Muscle layer of duodenum (tissue), 2 donors: Measurements from ENCODE around the gene SYNGR2.

Source experiments
- H3K27ac ChIP-seq: one replicate; pipeline ENCODE4 v1.7.0; 2013; ENCODE audit warnings: mild to moderate bottlenecking, low read length
- H3K27me3 ChIP-seq: one replicate; pipeline ENCODE4 v1.7.0; 2013; ENCODE audit warnings: low read depth, mild to moderate bottlenecking, control low read depth, low read length
- H3K36me3 ChIP-seq, 2 donors: one replicate each; pipeline ENCODE4 v1.7.0; 2013; ENCODE audit warnings: low read length in 2 of 2, control low read depth in 1 of 2, mild to moderate bottlenecking in 1 of 2; ENCODE audit not compliant: insufficient read depth in 2 of 2, control insufficient read depth in 1 of 2
- H3K4me1 ChIP-seq, 2 donors: one replicate each; pipeline ENCODE4 v1.7.0; 2013; ENCODE audit warnings: low read length in 2 of 2, mild to moderate bottlenecking in 2 of 2, control low read depth in 1 of 2, moderate library complexity in 1 of 2; ENCODE audit not compliant: insufficient read depth in 2 of 2, control insufficient read depth in 1 of 2
- H3K4me3 ChIP-seq, 2 donors: one replicate each; pipeline ENCODE4 v1.7.0; 2013; ENCODE audit warnings: low read length in 2 of 2, low read depth in 1 of 2, mild to moderate bottlenecking in 1 of 2
- H3K9me3 ChIP-seq, 2 donors: one replicate each; pipeline ENCODE4 v1.7.0; 2013; ENCODE audit warnings: low read length in 2 of 2, control low read depth in 1 of 2, mild to moderate bottlenecking in 1 of 2; ENCODE audit not compliant: control insufficient read depth in 1 of 2
- donor health status: healthy.

The SYNGR2 gene

GRCh38 chr17:78168242-78168902 is at the start of gene SYNGR2:
Gene SYNGR2, plus strand, starts transcription at chr17:78168581. Its CDS starts 36 bp downstream, at chr17:78168617.
- Histone ChIP-seq H3K4me1 (peaks cover 9 to 36% of the 10 kb centered on the region in 2 donors), H3K9me3 (no peaks in the 10 kb centered on the region), H3K27me3 (no peaks in the 10 kb centered on the region), H3K4me3 (peak within 1 kb of the TSS; percentile 65 to 79), H3K36me3 (no peaks in the 10 kb centered on the region), H3K27ac (peak within 1 kb of the TSS; percentile 56)

DNA sequence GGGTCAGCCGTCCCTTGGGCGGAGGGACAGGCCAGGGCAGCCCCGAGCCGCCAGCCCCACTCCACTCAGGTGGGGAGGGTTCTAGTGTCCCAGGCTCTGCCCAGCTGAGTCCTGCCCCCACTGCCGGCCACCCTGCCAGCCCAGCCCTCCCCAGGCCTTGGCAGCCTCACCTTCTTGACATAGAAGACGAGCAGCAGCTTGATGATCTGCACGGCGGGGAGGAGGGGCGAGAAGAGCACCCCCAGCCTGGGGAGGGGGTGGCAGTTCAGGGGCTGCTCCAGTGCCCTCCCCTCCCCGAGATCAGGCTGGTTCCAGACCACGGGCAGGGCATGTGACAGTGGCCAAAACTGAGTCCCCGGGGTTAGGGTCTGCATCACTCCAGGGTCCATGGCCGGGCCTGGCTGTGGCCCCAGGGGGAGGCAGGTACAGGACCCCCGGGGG is 49.6 kb upstream of the SYNGR2 start:
- H3K27ac ChIP-seq: no peak overlapping the region
- no peaks in the 10 kb centered on the region for H3K27me3 ChIP-seq
- peaks cover 0 to 2% of the 10 kb centered on the region in 2 donors for H3K4me1 ChIP-seq
- no peaks in the 10 kb centered on the region for H3K9me3 ChIP-seq
- H3K4me3 ChIP-seq: no peak overlapping the region
- peaks cover 3 to 4% of the 10 kb centered on the region in 2 donors for H3K36me3 ChIP-seq

DNA sequence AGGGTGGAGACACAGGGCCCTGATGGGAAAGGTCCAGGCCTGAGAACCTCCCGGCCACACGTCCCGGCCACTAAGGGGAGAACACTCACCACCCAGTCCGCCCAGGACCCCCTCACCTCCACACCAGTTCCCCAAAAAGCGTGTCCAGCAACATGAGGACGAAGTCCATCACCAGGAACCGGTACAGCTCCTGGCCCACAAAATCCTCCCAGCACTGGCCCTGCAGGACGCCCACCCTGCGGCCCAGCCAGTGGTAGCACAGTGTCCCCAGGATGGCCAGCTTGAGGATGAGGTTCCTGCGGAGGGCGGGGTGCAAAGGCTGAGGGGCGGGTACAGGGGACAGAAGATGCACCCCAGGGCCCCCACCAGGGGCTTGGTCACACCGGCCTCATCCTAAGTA is 47.8 kb upstream of the SYNGR2 start:
- H3K27me3 ChIP-seq: no peaks in the 10 kb centered on the region
- no peaks in the 10 kb centered on the region for H3K9me3 ChIP-seq
- H3K4me3 ChIP-seq: no peak overlapping the region
- peaks cover 0 to 12% of the 10 kb centered on the region in 2 donors for H3K4me1 ChIP-seq
- peaks cover 0 to 3% of the 10 kb centered on the region in 2 donors for H3K36me3 ChIP-seq
- no peak overlapping the region for H3K27ac ChIP-seq

DNA sequence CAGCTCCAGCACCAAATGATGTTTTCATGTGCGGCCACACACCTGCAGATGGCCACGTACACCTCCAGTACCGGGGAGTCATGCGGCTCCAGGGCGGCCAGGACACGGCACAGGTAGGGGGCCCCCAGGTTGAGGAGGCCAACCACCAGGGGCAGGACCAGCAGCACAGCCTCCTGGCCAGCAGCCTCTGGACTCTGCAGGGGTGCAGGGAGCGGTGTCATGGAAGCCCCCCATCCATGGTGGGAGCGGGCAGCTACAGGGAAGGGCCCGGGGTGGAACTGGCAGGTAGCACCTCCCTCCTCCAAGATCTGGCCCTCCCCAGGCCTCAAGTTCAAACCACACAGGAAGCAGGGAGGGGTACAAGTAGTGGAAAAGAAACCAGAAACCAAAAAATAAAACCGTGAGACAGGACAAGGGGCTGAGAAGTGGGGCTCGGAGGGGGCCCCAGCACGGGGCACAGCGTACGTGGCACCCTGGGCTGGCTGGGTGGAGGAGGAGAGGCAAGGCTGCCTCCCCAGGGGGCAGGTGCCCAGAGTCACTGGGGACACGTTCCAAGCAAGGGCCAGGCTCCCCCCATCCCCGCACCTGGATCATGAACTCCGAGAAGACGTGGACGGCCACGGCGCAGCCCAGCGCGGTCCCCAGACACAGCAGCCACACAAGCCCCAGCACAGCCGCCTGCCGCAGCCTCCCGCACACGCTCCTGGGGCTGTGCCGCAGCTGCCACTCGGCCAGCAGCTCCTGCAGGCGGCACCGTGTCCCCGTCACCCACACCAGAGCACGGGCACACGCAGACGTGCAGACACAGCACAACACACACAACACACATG is 47.2 kb upstream of the SYNGR2 start:
- no peaks in the 10 kb centered on the region for H3K9me3 ChIP-seq
- no peaks in the 10 kb centered on the region for H3K27me3 ChIP-seq
- peaks cover 0 to 3% of the 10 kb centered on the region in 2 donors for H3K36me3 ChIP-seq
- no peak overlapping the region for H3K27ac ChIP-seq
- H3K4me1 ChIP-seq: peaks cover 0 to 18% of the 10 kb centered on the region in 2 donors
- H3K4me3 ChIP-seq: no peak overlapping the region

DNA sequence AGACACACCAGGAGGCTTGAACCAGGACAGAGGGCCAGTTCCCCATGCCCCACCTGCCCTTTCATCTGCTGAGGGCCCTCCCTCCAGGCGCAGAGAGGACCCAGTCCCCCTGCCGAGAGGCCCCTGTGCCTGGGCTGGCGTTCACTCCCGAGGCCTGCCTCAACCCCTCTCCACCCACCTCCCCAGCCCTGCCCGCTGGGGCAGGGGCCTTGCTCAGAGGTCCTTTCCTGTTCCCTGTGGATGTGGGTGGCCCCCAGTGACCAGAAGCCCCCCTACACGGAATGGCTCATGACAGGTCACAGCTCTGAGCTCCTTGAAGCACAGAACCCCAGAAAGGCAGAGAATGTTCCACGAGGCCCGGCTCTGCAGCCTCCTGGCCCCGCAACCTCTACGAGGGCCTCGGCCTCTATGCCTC is 46.6 kb upstream of the SYNGR2 start:
- Histone ChIP-seq H3K4me1 (peaks cover under 1 to 25% of the 10 kb centered on the region in 2 donors), H3K36me3 (peaks cover 0 to 3% of the 10 kb centered on the region in 2 donors), H3K27ac (no peak overlapping the region), H3K9me3 (no peaks in the 10 kb centered on the region), H3K27me3 (no peaks in the 10 kb centered on the region), H3K4me3 (no peak overlapping the region)

GRCh38 chr17:78122216-78122930 is 46.0 kb upstream of the SYNGR2 start:
- Histone ChIP-seq H3K9me3 (no peaks in the 10 kb centered on the region), H3K36me3 (peaks cover 0 to 3% of the 10 kb centered on the region in 2 donors), H3K4me1 (peaks cover 6 to 30% of the 10 kb centered on the region in 2 donors), H3K4me3 (no peak overlapping the region), H3K27me3 (no peaks in the 10 kb centered on the region), H3K27ac (no peak overlapping the region)

- no peaks in the 10 kb centered on the region for H3K9me3 ChIP-seq
- H3K27me3 ChIP-seq: no peaks in the 10 kb centered on the region
- peaks cover 6 to 34% of the 10 kb centered on the region in 2 donors for H3K4me1 ChIP-seq
- no peak overlapping the region for H3K4me3 ChIP-seq
- H3K36me3 ChIP-seq: peaks cover 0 to 3% of the 10 kb centered on the region in 2 donors
- H3K27ac ChIP-seq: no peak overlapping the region
These were observed 45.5 kb upstream of the SYNGR2 start for GRCh38 chr17:78122931-78123249.

DNA sequence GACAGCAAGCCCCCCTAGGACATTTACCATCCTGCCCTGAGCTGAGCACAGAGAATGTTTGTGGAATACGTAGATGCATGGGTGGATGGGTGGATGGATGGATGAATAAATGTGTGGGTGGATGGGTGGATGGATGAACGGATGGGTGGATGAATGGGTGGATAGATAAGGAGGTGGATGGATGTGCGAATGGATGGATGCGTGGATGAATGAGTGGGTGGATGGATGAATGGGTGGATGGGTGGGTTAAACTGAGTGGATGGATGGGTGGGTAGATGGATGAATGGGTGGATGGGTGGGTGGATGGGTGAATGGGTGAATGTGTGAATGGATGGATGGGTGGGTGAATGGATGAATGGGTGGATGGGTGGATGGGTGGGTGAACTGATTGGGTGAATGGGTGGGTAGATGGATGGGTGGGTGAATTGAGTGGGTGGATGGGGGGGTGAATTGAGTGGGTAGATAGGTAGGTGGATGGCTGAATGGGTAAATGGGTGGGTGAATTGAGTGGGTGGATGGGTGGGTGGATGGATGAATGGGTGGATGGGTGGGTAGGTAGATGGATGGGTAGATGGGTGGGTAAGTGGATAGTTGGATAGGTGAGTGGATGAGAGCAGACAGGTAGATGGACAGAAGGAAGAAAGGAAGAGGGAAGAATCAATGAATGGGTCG is 45.0 kb upstream of the SYNGR2 start:
- H3K9me3 ChIP-seq: no peaks in the 10 kb centered on the region
- H3K27me3 ChIP-seq: no peaks in the 10 kb centered on the region
- H3K4me3 ChIP-seq: no peak overlapping the region
- H3K27ac ChIP-seq: no peak overlapping the region
- peaks cover 0 to 3% of the 10 kb centered on the region in 2 donors for H3K36me3 ChIP-seq
- peaks cover 6 to 38% of the 10 kb centered on the region in 2 donors for H3K4me1 ChIP-seq

GRCh38 chr17:78124081-78124835 is 44.1 kb upstream of the SYNGR2 start:
- no peak overlapping the region for H3K4me3 ChIP-seq
- H3K9me3 ChIP-seq: no peaks in the 10 kb centered on the region
- no peaks in the 10 kb centered on the region for H3K27me3 ChIP-seq
- no peak overlapping the region for H3K27ac ChIP-seq
- peaks cover 0 to 3% of the 10 kb centered on the region in 2 donors for H3K36me3 ChIP-seq
- peaks cover 6 to 46% of the 10 kb centered on the region in 2 donors for H3K4me1 ChIP-seq

DNA sequence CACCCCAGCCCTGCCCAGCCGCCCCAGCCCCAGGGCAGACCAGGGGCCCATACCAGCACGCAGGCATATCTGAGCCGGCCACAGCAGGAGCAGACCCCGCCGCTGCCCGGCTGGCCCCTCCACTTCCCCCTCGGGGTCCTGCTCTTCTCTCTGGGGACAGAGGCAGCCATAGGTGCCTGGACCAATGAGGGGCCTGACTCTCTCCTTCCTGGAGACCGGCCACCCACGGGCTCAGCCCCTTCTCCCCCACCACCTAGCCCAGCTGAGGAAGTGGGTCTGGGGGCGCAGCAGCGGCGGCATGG is 43.6 kb upstream of the SYNGR2 start:
- H3K27ac ChIP-seq: no peak overlapping the region
- H3K4me1 ChIP-seq: peaks cover 8 to 50% of the 10 kb centered on the region in 2 donors
- H3K36me3 ChIP-seq: peaks cover 0 to 3% of the 10 kb centered on the region in 2 donors
- H3K9me3 ChIP-seq: no peaks in the 10 kb centered on the region
- H3K27me3 ChIP-seq: no peaks in the 10 kb centered on the region
- H3K4me3 ChIP-seq: no peak overlapping the region
